Testis (tissue), 3 donors: ENCODE measurements around the gene PRKAR2A. TPM values are rescaled to one million over a fixed set of nuclear protein-coding genes. Genes with fewer than 3 reads are reported as not detected.
A peak's percentile ranks its signal among the peaks of the same experiment; 100 is the strongest.

Experiments
- DNase-seq: peaks from one replicate; pipeline ENCODE4 v3.0.0-alpha.2; 2019
- H3K27ac ChIP-seq, 2 donors: fragments of 200-600 bp; sonication (generic); one replicate each; pipeline ENCODE4 v1.5.1; 2019
- H3K27me3 ChIP-seq: fragments of 200-600 bp; sonication (generic); one replicate; pipeline ENCODE4 v1.5.1; 2019
- H3K36me3 ChIP-seq: fragments of 200-600 bp; sonication (generic); one replicate; pipeline ENCODE4 v1.5.1; 2017; ENCODE audit warnings: low read depth; ENCODE audit errors: missing control alignments
- H3K4me1 ChIP-seq: fragments of 200-600 bp; sonication (generic); one replicate; pipeline ENCODE4 v1.5.1; 2019
- H3K4me3 ChIP-seq, 2 donors: fragments of 200-600 bp; sonication (generic); one replicate each; pipeline ENCODE4 v1.5.1; 2017 to 2019
- H3K9me3 ChIP-seq: fragments of 200-600 bp; sonication (generic); one replicate; pipeline ENCODE4 v1.5.1; 2017
- POLR2A ChIP-seq: fragments of 450-650 bp; IDR thresholded peaks from one replicate; pipeline ENCODE4 v1.6.1; 2017; ENCODE audit warnings: antibody characterized with exemption, mild to moderate bottlenecking, moderate library complexity
- WGBS, 2 donors: methylation state at CpG; one replicate each; pipeline ENCODE4 v1.1.5; 2018; 5-methylcytosine and 5-hydroxymethylcytosine counted together
- intact Hi-C: fragments of 100-400 bp; cut with DNase I; formaldehyde crosslinking; loops from one replicate; pipeline ENCODE4 v1.15.1; 2023; ENCODE audit warnings: low total_unique reads
- polyA plus RNA-seq: library from polyadenylated mRNA; stranded (reverse); fragments of 350-450 nt; fragmentation: Illumina TruSeq; extraction: RNeasy Lipid Tissue Mini Kit (QIAGEN cat#74804); gene quantifications from one replicate; pipeline ENCODE4 v1.2.3, GENCODE V29; 2014; ENCODE audit warnings: low read depth, low replicate concordance; ENCODE audit not compliant: insufficient read depth
- total RNA-seq, 2 donors: library from RNA; depleted of rRNA; stranded (reverse); fragments of >200 nt; gene quantifications; one replicate each; pipeline ENCODE4 v1.2.3, GENCODE V29; 2016
- TF ChIP-seq, protein P1 (sequence below), 3 experiments: fragments of 450-650 bp in 2 of 3; fragments of 200-600 bp in 1 of 3; sonication (generic) in 1 of 3; IDR thresholded peaks; one replicate each; pipeline ENCODE4 v1.5.1; 2016 to 2019; ENCODE audit warnings: antibody characterized with exemption in 3 of 3, mild to moderate bottlenecking in 2 of 3, moderate library complexity in 1 of 3

PRKAR2A gene
- total and polyA plus RNA-seq, 3 donors from 2014 or later: 52.2 to 166 (median 150) TPM

DNA sequence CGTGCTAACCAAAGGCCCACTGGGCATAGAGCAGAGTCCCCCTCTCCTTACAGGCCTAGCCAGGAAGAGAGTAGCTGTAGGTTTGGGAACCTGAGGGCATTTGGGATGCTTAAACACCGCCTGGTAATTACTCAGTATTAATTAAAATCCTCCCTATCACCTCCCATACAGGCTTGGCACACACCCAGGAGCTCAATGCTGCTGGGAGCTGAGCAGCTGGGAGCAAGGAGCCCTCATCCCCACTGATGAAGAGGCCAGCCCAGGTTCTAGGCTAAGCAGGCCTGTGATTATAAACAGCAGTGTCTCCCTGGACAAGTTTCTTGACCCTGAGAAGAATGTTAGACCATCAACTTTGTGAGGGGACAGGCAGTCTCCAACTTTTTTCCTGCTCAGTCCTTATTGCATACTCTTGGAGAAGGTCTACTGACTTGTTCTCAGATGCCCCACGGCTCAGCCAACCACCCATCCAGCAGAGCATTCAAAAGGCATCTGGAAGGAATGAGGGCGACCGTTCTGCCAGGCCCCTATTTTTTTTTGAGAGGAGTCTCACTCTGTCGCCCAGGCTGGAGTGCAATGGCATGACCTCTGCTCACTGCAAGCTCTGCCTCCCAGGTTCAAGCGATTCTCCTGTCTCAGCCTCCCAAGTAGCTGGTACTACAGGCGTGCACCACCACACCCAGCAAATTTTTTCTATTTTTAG, 1.3 kb upstream of the PRKAR2A start:
- intact Hi-C loops: no loop called here
- no peaks in the 10 kb centered on the region for H3K36me3 ChIP-seq
- no peak for DNase-seq
- H3K27me3 ChIP-seq: no peaks in the 10 kb centered on the region
- H3K9me3 ChIP-seq: no peaks in the 10 kb centered on the region
- no peak overlapping the region for H3K4me3 ChIP-seq
- 83 to 94% methylated on average over 8 of the region's 8 CpGs for WGBS, 2 donors
- peaks cover 4% of the 10 kb centered on the region for H3K4me1 ChIP-seq
- H3K27ac ChIP-seq: peak overlapping the region in 1 of 2 donors; percentile 97
- TF ChIP-seq, protein P1, sequence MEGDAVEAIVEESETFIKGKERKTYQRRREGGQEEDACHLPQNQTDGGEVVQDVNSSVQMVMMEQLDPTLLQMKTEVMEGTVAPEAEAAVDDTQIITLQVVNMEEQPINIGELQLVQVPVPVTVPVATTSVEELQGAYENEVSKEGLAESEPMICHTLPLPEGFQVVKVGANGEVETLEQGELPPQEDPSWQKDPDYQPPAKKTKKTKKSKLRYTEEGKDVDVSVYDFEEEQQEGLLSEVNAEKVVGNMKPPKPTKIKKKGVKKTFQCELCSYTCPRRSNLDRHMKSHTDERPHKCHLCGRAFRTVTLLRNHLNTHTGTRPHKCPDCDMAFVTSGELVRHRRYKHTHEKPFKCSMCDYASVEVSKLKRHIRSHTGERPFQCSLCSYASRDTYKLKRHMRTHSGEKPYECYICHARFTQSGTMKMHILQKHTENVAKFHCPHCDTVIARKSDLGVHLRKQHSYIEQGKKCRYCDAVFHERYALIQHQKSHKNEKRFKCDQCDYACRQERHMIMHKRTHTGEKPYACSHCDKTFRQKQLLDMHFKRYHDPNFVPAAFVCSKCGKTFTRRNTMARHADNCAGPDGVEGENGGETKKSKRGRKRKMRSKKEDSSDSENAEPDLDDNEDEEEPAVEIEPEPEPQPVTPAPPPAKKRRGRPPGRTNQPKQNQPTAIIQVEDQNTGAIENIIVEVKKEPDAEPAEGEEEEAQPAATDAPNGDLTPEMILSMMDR (IDR thresholded peaks at IDR 0.05): no peak
- TF ChIP-seq POLR2A: no peak

GRCh38 chr3:48847053-48847503, 596 bp downstream of the PRKAR2A start:
- Histone ChIP-seq H3K4me1 (peaks cover 4% of the 10 kb centered on the region), H3K27ac (peak overlapping the region; percentile 94 to 97), H3K27me3 (no peaks in the 10 kb centered on the region), H3K9me3 (no peaks in the 10 kb centered on the region), H3K36me3 (no peaks in the 10 kb centered on the region), H3K4me3 (peak overlapping the region; percentile 96 to 98)
- TF ChIP-seq, protein P1 (IDR thresholded peaks at IDR 0.05): no peak
- TF ChIP-seq POLR2A: no peak
- DNase-seq: peak; percentile 79
- WGBS, 2 donors: 0% methylated on average over 7 to 25 of the region's 42 CpGs
- intact Hi-C loops: no loop called here

DNA sequence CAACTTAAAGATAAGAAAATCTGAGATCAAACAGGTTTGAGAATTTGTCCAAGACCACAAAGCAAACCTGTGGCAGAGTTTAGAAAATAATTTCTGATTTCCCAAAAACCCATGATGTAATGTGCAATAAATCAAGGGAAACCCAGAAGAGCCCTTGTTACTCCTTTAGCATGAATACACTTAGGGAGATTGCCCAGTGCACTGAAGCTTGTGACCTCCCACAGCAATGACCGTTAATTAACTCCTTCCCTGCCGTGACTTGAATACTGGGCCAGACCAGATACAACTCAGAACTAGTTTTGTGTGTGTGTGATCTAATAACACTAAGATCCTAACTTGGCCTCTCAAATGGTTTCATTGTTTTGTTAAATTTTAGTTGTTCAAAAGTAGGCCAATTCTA, 2.5 kb downstream of the PRKAR2A start:
- DNase-seq: no peak
- intact Hi-C loops: no loop called here
- Histone ChIP-seq H3K4me3 (no peak overlapping the region), H3K36me3 (no peaks in the 10 kb centered on the region), H3K4me1 (peaks cover 4% of the 10 kb centered on the region), H3K27ac (no peak overlapping the region), H3K27me3 (no peaks in the 10 kb centered on the region), H3K9me3 (no peaks in the 10 kb centered on the region)
- 40 to 47% methylated on average over 2 of the region's 2 CpGs for WGBS, 2 donors
- no peak for TF ChIP-seq POLR2A
- TF ChIP-seq, protein P1 (IDR thresholded peaks at IDR 0.05): no peak

DNA sequence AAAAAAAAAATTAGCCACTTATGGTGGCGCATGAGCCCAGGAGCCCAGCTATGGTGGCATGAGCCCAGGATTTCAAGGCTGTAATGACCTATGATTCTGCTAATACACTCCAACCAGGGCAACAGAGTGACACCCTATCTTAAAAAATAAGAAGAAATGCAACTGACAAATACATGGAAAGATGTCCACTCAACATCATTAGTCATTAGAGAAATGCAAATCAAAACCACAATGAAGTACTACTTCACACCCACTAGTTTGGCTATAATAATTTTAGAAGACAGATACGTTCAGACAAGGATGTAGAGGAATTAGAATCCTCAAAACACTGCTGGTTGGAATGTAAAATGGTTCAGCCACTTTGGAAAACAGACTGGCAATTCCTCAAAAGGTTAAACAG, 10.5 kb downstream of the PRKAR2A start:
- Histone ChIP-seq H3K4me1 (no peaks in the 10 kb centered on the region), H3K4me3 (no peak overlapping the region), H3K27ac (no peak overlapping the region), H3K36me3 (no peaks in the 10 kb centered on the region), H3K27me3 (no peaks in the 10 kb centered on the region), H3K9me3 (no peaks in the 10 kb centered on the region)
- TF ChIP-seq POLR2A: no peak
- TF ChIP-seq, protein P1 (IDR thresholded peaks at IDR 0.05): no peak
- no peak for DNase-seq
- 76% methylated on average over 2 of the region's 2 CpGs for WGBS, 2 donors
- intact Hi-C loops: no loop called here
